Astrocyte of the cerebellum (primary cell): Measurements from ENCODE around the gene ADM.

Source experiments
- DNase-seq: peaks from one replicate; pipeline ENCODE4 v3.0.0-alpha.2; 2011; ENCODE audit warnings: low read depth
- H3K4me3 ChIP-seq: 2 replicates; pipeline ENCODE4 v1.5.1; 2011; ENCODE audit warnings: mild to moderate bottlenecking, low read depth, low read length, moderate library complexity
- CTCF ChIP-seq: IDR thresholded peaks from 2 replicates; pipeline ENCODE4 v1.5.1; 2012; ENCODE audit warnings: low read length, low read depth, moderate library complexity, mild to moderate bottlenecking; ENCODE audit errors: missing control alignments
- in situ Hi-C: cut with HindIII; loops from 2 replicates; pipeline ENCODE4 v1.10.0; 2017; ENCODE audit warnings: low sequenced_read_pairs

ADM gene

GRCh38 chr11:10322830-10323792, 18.2 kb downstream of the ADM start:
- DNase-seq, result peak; percentile 87
- no peak for TF ChIP-seq CTCF
- in situ Hi-C loops, result no loop called here
- H3K4me3 ChIP-seq, result no peak overlapping the region

- TF ChIP-seq CTCF, result no peak
- no peak overlapping the region for H3K4me3 ChIP-seq
- DNase-seq, result no peak
- in situ Hi-C loops, result no loop called here
Measured at GRCh38 chr11:10323793-10324170, 18.9 kb downstream of the ADM start.

- in situ Hi-C loops, result no loop called here
- no peak overlapping the region for H3K4me3 ChIP-seq
- DNase-seq, result no peak
- no peak for TF ChIP-seq CTCF
Measured at GRCh38 chr11:10324474-10324873, 19.6 kb downstream of the ADM start.

- in situ Hi-C loops, result no loop called here
- TF ChIP-seq CTCF, result no peak
- DNase-seq, result no peak
- H3K4me3 ChIP-seq, result no peak overlapping the region
Measured at GRCh38 chr11:10325277-10326011, 20.6 kb downstream of the ADM start.

- H3K4me3 ChIP-seq, result no peak overlapping the region
- no peak for DNase-seq
- in situ Hi-C loops, result no loop called here
- TF ChIP-seq CTCF, result no peak
Measured at GRCh38 chr11:10326012-10326964, 21.4 kb downstream of the ADM start.

GRCh38 chr11:10327254-10327653, 22.4 kb downstream of the ADM start:
- TF ChIP-seq CTCF, result no peak
- no peak for DNase-seq
- in situ Hi-C loops, result no loop called here
- H3K4me3 ChIP-seq, result no peak overlapping the region
